Measurements from ENCODE around the gene UNC119B.
A peak's percentile ranks its signal among the peaks of the same experiment; 100 is the strongest.

UNC119B gene

GRCh38 chr12:120710031-120710804, at the start of gene UNC119B:
Gene UNC119B (plus strand): TSS chr12:120710458. CDS start chr12:120710475, 17 bp downstream.
- peak within 1 kb of the TSS; percentile 77 to 84 (median 79) for H3K27ac Mint-ChIP-seq
- H3K36me3 Mint-ChIP-seq (ENCODE audit: low read depth): peaks cover 21% of the 10 kb centered on the region
- no peaks in the 10 kb centered on the region for H3K27me3 Mint-ChIP-seq (ENCODE audit: low read depth)
- H3K9me3 Mint-ChIP-seq: no peaks in the 10 kb centered on the region
- peak within 1 kb of the TSS; percentile 85 to 92 (median 90) for H3K4me3 Mint-ChIP-seq
- H3K4me1 Mint-ChIP-seq: peaks cover 30% of the 10 kb centered on the region
- TF ChIP-seq CTCF (IDR thresholded peaks at IDR 0.05; ENCODE audit: unreplicated experiment in 3 of 3): no peak

DNA sequence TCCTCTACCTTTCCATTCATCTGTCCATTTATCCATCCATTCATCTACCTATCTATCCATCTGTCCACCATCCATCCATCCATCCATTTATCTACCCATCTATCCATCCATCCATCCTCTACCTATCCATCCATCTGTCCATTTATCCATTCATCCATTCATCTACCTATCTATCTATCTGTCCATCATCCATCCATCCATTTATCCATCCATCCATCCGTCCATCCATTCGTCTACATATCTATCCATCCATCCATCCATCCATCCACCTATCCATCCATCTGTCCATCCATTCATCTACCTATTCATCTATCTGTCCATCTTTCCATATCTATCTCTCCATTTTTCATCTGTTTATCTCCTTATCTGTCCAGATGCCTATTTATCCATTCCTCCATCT, 48.8 kb upstream of the UNC119B start:
- H3K4me1 Mint-ChIP-seq: no peaks in the 10 kb centered on the region
- no peaks in the 10 kb centered on the region for H3K36me3 Mint-ChIP-seq (ENCODE audit: low read depth)
- peaks cover 9% of the 10 kb centered on the region for H3K27me3 Mint-ChIP-seq (ENCODE audit: low read depth)
- TF ChIP-seq CTCF (IDR thresholded peaks at IDR 0.05; ENCODE audit: unreplicated experiment in 3 of 3): no peak
- no peak overlapping the region for H3K27ac Mint-ChIP-seq
- H3K4me3 Mint-ChIP-seq: no peak overlapping the region
- no peaks in the 10 kb centered on the region for H3K9me3 Mint-ChIP-seq

DNA sequence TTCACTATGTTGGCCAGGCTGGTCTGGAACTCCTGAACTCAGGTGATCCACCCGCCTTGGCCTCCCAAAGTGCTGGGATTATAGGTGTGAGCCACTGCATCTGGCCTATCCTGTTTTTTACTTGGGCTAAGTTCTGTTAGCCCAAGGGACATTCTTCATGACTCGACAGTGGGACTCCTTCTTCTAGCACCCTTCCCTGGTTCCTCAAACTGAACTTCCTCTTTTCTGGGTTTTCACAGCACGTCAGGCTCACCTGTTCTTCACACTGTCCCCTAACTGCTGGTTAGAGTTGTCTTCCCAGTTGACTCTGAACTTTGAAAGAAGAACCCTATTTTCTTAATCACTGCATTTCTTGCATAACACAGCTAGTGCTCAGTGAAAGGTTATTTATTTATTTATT, 47.4 kb upstream of the UNC119B start:
- no peak for TF ChIP-seq CTCF (IDR thresholded peaks at IDR 0.05; ENCODE audit: unreplicated experiment in 3 of 3)
- Mint-ChIP-seq H3K4me1 (no peaks in the 10 kb centered on the region), H3K4me3 (no peak overlapping the region), H3K27ac (no peak overlapping the region), H3K36me3 (ENCODE audit: low read depth) (no peaks in the 10 kb centered on the region), H3K9me3 (no peaks in the 10 kb centered on the region), H3K27me3 (ENCODE audit: low read depth) (peaks cover 9% of the 10 kb centered on the region)

GRCh38 chr12:120663741-120664140, 46.5 kb upstream of the UNC119B start:
- Mint-ChIP-seq H3K27ac (no peak overlapping the region), H3K27me3 (ENCODE audit: low read depth) (peaks cover 5% of the 10 kb centered on the region), H3K9me3 (no peaks in the 10 kb centered on the region), H3K4me1 (peaks cover 4% of the 10 kb centered on the region), H3K4me3 (no peak overlapping the region), H3K36me3 (ENCODE audit: low read depth) (no peaks in the 10 kb centered on the region)
- TF ChIP-seq CTCF (IDR thresholded peaks at IDR 0.05; ENCODE audit: unreplicated experiment in 3 of 3): no peak

- no peak for TF ChIP-seq CTCF (IDR thresholded peaks at IDR 0.05; ENCODE audit: unreplicated experiment in 3 of 3)
- no peaks in the 10 kb centered on the region for H3K36me3 Mint-ChIP-seq (ENCODE audit: low read depth)
- H3K4me1 Mint-ChIP-seq: peaks cover 5% of the 10 kb centered on the region
- no peak overlapping the region for H3K4me3 Mint-ChIP-seq
- H3K27ac Mint-ChIP-seq: peak overlapping the region in 2 of 3 experiments; percentile 20 to 46
- no peaks in the 10 kb centered on the region for H3K27me3 Mint-ChIP-seq (ENCODE audit: low read depth)
- no peaks in the 10 kb centered on the region for H3K9me3 Mint-ChIP-seq
Measured at GRCh38 chr12:120666571-120667390, 43.5 kb upstream of the UNC119B start.
